ENCODE results near the gene LRP1B.
"Not testable (repeated sequence)": the region's sequence is repeated elsewhere in the genome, so short reads cannot be mapped to it uniquely, and the experiment has no call there.

LRP1B gene

GRCh38 chr2:140440815-140441214 lies 1690.0 kb downstream of the LRP1B start:
- DNase-seq (ENCODE audit: low spot score) = no peak

- DNase-seq (ENCODE audit: low spot score) = no peak
Observed at GRCh38 chr2:140436936-140437335, 1693.9 kb downstream of the LRP1B start.

- not testable (repeated sequence) for DNase-seq (ENCODE audit: low spot score)
Observed at GRCh38 chr2:140427033-140427432, 1703.8 kb downstream of the LRP1B start.

- DNase-seq (ENCODE audit: low spot score) = no peak
Observed at GRCh38 chr2:140424471-140424870, 1706.3 kb downstream of the LRP1B start.

- DNase-seq (ENCODE audit: low spot score) = no peak
Observed at GRCh38 chr2:140422759-140423158, 1708.1 kb downstream of the LRP1B start.

GRCh38 chr2:140417504-140417903 lies 1713.3 kb downstream of the LRP1B start:
- no peak for DNase-seq (ENCODE audit: low spot score)

GRCh38 chr2:140416577-140416976 lies 1714.2 kb downstream of the LRP1B start:
- DNase-seq (ENCODE audit: low spot score) = no peak

GRCh38 chr2:140415035-140415434 lies 1715.8 kb downstream of the LRP1B start:
- not testable (repeated sequence) for DNase-seq (ENCODE audit: low spot score)

GRCh38 chr2:140410695-140411094 lies 1720.1 kb downstream of the LRP1B start:
- no peak for DNase-seq (ENCODE audit: low spot score)

- DNase-seq (ENCODE audit: low spot score) = no peak
Observed at GRCh38 chr2:140401056-140401455, 1729.8 kb downstream of the LRP1B start.

GRCh38 chr2:140392824-140393223 lies 1738.0 kb downstream of the LRP1B start:
- DNase-seq (ENCODE audit: low spot score) = no peak

- no peak for DNase-seq (ENCODE audit: low spot score)
Observed at GRCh38 chr2:140384946-140385345, 1745.9 kb downstream of the LRP1B start.

- DNase-seq (ENCODE audit: low spot score) = no peak
Observed at GRCh38 chr2:140383781-140384180, 1747.0 kb downstream of the LRP1B start.

- DNase-seq (ENCODE audit: low spot score) = no peak
Observed at GRCh38 chr2:140376686-140377085, 1754.1 kb downstream of the LRP1B start.

- DNase-seq (ENCODE audit: low spot score) = no peak
Observed at GRCh38 chr2:140363131-140363530, 1767.7 kb downstream of the LRP1B start.

GRCh38 chr2:140362361-140362760 lies 1768.5 kb downstream of the LRP1B start:
- no peak for DNase-seq (ENCODE audit: low spot score)

GRCh38 chr2:140359056-140359771 lies 1771.6 kb downstream of the LRP1B start:
- no peak for DNase-seq (ENCODE audit: low spot score)

GRCh38 chr2:140356697-140357096 lies 1774.1 kb downstream of the LRP1B start:
- DNase-seq (ENCODE audit: low spot score) = no peak

- no peak for DNase-seq (ENCODE audit: low spot score)
Observed at GRCh38 chr2:140355511-140356090, 1775.2 kb downstream of the LRP1B start.

- DNase-seq (ENCODE audit: low spot score) = no peak
Observed at GRCh38 chr2:140354544-140354943, 1776.3 kb downstream of the LRP1B start.

- no peak for DNase-seq (ENCODE audit: low spot score)
Observed at GRCh38 chr2:140353541-140353940, 1777.3 kb downstream of the LRP1B start.

GRCh38 chr2:140351692-140352091 lies 1779.1 kb downstream of the LRP1B start:
- no peak for DNase-seq (ENCODE audit: low spot score)

- no peak for DNase-seq (ENCODE audit: low spot score)
Observed at GRCh38 chr2:140349695-140350094, 1781.1 kb downstream of the LRP1B start.

GRCh38 chr2:140348826-140349225 lies 1782.0 kb downstream of the LRP1B start:
- no peak for DNase-seq (ENCODE audit: low spot score)
